Neural progenitor cell (in vitro differentiated cells): ENCODE results near the gene TMC7. TPM values are rescaled to one million over a fixed set of nuclear protein-coding genes. Genes with fewer than 3 reads are reported as not detected.

Source experiments
- DNase-seq: peaks from one replicate; pipeline ENCODE4 v3.0.0-alpha.2; 2016; ENCODE audit warnings: low spot score
- H2AFZ ChIP-seq: fragments of 200-600 bp; sonication (generic); replicated peaks from 2 replicates; pipeline ENCODE4 v1.6.1; 2016; ENCODE audit warnings: antibody characterized with exemption
- H3F3A ChIP-seq: fragments of 200-600 bp; sonication (generic); 2 replicates; pipeline ENCODE4 v1.6.1; 2016; ENCODE audit warnings: antibody characterized with exemption, low read depth
- H3K27ac ChIP-seq: fragments of 200-600 bp; sonication (generic); 2 replicates; pipeline ENCODE4 v1.5.1; 2016; ENCODE audit warnings: mild to moderate bottlenecking
- H3K27me3 ChIP-seq: fragments of 200-600 bp; sonication (generic); 2 replicates; pipeline ENCODE4 v1.6.1; 2016; ENCODE audit warnings: mild to moderate bottlenecking, moderate library complexity
- H3K36me3 ChIP-seq: fragments of 200-600 bp; sonication (generic); 2 replicates; pipeline ENCODE4 v1.5.1; 2016
- H3K4me1 ChIP-seq: fragments of 200-600 bp; sonication (generic); 2 replicates; pipeline ENCODE4 v1.6.1; 2016; ENCODE audit warnings: mixed run types
- H3K4me2 ChIP-seq: fragments of 200-600 bp; sonication (generic); 2 replicates; pipeline ENCODE4 v1.6.1; 2016
- H3K4me3 ChIP-seq: fragments of 200-600 bp; sonication (generic); 2 replicates; pipeline ENCODE4 v1.5.1; 2016
- H3K79me2 ChIP-seq: fragments of 200-600 bp; sonication (generic); 2 replicates; pipeline ENCODE4 v1.6.1; 2016; ENCODE audit warnings: low read depth
- H3K9ac ChIP-seq: fragments of 200-600 bp; sonication (generic); 2 replicates; pipeline ENCODE4 v1.6.1; 2016
- H3K9me3 ChIP-seq: fragments of 200-600 bp; sonication (generic); 2 replicates; pipeline ENCODE4 v1.5.1; 2016; ENCODE audit warnings: low read depth
- H4K20me1 ChIP-seq: fragments of 200-600 bp; sonication (generic); 2 replicates; pipeline ENCODE4 v1.6.1; 2016; ENCODE audit warnings: low read depth
- H3K27ac Mint-ChIP-seq: 3 replicates; pipeline ENCODE4 v1.8.0; 2021; ENCODE audit warnings: mixed read lengths
- H3K27me3 Mint-ChIP-seq: 2 replicates; pipeline ENCODE4 v1.8.0; 2022; ENCODE audit warnings: low read depth, mild to moderate bottlenecking, inconsistent platforms, moderate library complexity, mixed read lengths; ENCODE audit not compliant: insufficient read depth
- H3K36me3 Mint-ChIP-seq: 3 replicates; pipeline ENCODE4 v1.8.0; 2021; ENCODE audit warnings: mixed read lengths
- H3K4me1 Mint-ChIP-seq: 3 replicates; pipeline ENCODE4 v1.8.0; 2021; ENCODE audit warnings: mixed read lengths
- H3K4me3 Mint-ChIP-seq: 3 replicates; pipeline ENCODE4 v1.8.0; 2021; ENCODE audit warnings: mild to moderate bottlenecking, moderate library complexity, mixed read lengths
- H3K9me3 Mint-ChIP-seq: 3 replicates; pipeline ENCODE4 v1.8.0; 2020; ENCODE audit warnings: mixed read lengths
- CTCF ChIP-seq: fragments of 200-600 bp; sonication (generic); IDR thresholded peaks from 2 replicates; pipeline ENCODE4 v1.5.1; 2017; ENCODE audit warnings: antibody characterized with exemption, mild to moderate bottlenecking
- EZH2 ChIP-seq: fragments of 200-600 bp; sonication (generic); IDR thresholded peaks from 2 replicates; pipeline ENCODE4 v1.6.1; 2017; ENCODE audit warnings: antibody characterized with exemption, mild to moderate bottlenecking, moderate library complexity
- EZH2phosphoT487 ChIP-seq: fragments of 200-600 bp; sonication (generic); IDR thresholded peaks from 2 replicates; pipeline ENCODE4 v1.6.1; 2017; ENCODE audit warnings: antibody characterized with exemption
- total RNA-seq: library from RNA; depleted of rRNA; stranded (reverse); fragments of >200 nt; gene quantifications from 2 replicates; pipeline ENCODE4 v1.2.3, GENCODE V29; 2015; ENCODE audit warnings: low replicate concordance

Gene TMC7
- total RNA-seq, 1 donor from 2014 or later, result 8.2 TPM

GRCh38 chr16:19067349-19068236 is 83.9 kb downstream of the TMC7 start, which contains the start of gene COQ7:
COQ7 (plus strand) TSS chr16:19067614; CDS start chr16:19067665, 51 bp downstream.
- H3K27me3 ChIP-seq, result no peaks in the 10 kb centered on the region
- Mint-ChIP-seq H3K4me3 (peak within 1 kb of the TSS; percentile 95), H3K4me1 (peaks cover 7% of the 10 kb centered on the region), H3K27ac (peak within 1 kb of the TSS; percentile 97), H3K9me3 (no peaks in the 10 kb centered on the region), H3K36me3 (peaks cover 6% of the 10 kb centered on the region), H3K27me3 (peaks cover 4% of the 10 kb centered on the region)
- peaks cover 16% of the 10 kb centered on the region for H3K79me2 ChIP-seq
- no peaks in the 10 kb centered on the region for H4K20me1 ChIP-seq
- H2AFZ ChIP-seq, result peak within 1 kb of the TSS; percentile 87
- DNase-seq, result peak; percentile 99
- no peaks in the 10 kb centered on the region for H3K9me3 ChIP-seq
- peak within 1 kb of the TSS; percentile 87 for H3K4me3 ChIP-seq
- TF ChIP-seq EZH2 (no peak), EZH2phosphoT487 (no peak), CTCF (no peak)
- H3K36me3 ChIP-seq, result no peaks in the 10 kb centered on the region
- H3K27ac ChIP-seq, result peak within 1 kb of the TSS; percentile 98
- no peaks in the 10 kb centered on the region for H3F3A ChIP-seq
- H3K4me2 ChIP-seq, result peak within 1 kb of the TSS; percentile 80
- no peaks in the 10 kb centered on the region for H3K4me1 ChIP-seq
- peak within 1 kb of the TSS; percentile 98 for H3K9ac ChIP-seq

GRCh38 chr16:19068237-19068815 is 84.6 kb downstream of the TMC7 start:
- Mint-ChIP-seq H3K9me3 (no peaks in the 10 kb centered on the region), H3K27me3 (peaks cover 4% of the 10 kb centered on the region), H3K4me1 (peaks cover 7% of the 10 kb centered on the region), H3K4me3 (peak overlapping the region; percentile 95), H3K36me3 (peaks cover 6% of the 10 kb centered on the region), H3K27ac (peak overlapping the region; percentile 97)
- Histone ChIP-seq H3K27me3 (no peaks in the 10 kb centered on the region), H2AFZ (peak overlapping the region; percentile 69), H3K9me3 (no peaks in the 10 kb centered on the region), H3F3A (no peaks in the 10 kb centered on the region), H3K9ac (peak overlapping the region; percentile 53), H3K36me3 (no peaks in the 10 kb centered on the region), H3K4me1 (no peaks in the 10 kb centered on the region), H4K20me1 (no peaks in the 10 kb centered on the region), H3K79me2 (peaks cover 16% of the 10 kb centered on the region), H3K4me2 (peak overlapping the region; percentile 80), H3K4me3 (peak overlapping the region; percentile 87), H3K27ac (no peak overlapping the region)
- DNase-seq, result no peak
- TF ChIP-seq CTCF (no peak), EZH2phosphoT487 (no peak), EZH2 (no peak)

DNA sequence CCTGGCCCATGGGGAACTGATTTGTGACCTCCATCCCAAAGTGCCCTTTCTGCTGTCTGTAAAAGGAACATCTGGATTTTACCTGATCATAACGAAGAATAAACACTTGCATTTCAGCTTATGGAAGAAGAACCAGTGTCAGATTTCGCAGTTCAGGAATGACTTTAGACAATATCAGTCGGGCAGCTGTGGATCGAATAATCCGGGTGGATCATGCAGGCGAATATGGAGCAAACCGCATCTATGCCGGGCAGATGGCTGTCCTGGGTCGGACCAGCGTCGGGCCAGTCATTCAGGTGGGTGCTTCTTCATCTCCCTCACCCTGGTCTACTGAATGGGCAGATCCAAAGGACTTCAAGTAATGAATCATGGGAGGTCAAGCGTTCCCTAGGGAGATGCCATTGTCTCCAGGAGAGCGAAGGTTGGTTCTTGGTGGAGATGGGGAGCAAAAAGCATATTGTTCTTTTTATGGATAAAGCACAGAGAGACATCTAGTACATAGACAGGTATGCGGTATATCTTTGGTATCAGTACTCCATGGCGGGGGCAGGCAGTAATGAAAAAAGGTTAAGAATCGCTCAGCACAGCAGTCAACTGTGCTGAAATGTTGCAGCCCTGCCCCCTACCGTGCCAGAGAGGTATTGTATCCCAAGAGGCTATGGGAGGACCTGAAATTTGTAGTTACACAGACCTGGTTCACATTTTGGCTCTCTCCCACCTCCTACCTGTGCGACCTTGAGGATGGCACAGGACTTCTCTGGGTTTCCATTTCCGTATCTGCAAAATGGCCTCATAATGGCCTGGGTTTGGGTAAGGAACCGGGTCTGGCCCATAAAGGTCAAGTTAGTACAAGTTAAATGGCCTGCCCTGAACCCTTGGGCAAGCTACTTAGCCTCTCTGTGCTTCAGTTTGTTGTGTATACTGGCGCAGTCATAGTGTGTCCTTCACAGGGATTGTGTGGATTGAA is 88.4 kb downstream of the TMC7 start:
- peak; percentile 66 for DNase-seq
- Mint-ChIP-seq H3K9me3 (no peaks in the 10 kb centered on the region), H3K27me3 (peaks cover 10% of the 10 kb centered on the region), H3K27ac (no peak overlapping the region), H3K4me3 (no peak overlapping the region), H3K4me1 (peaks cover 5% of the 10 kb centered on the region), H3K36me3 (peaks cover 18% of the 10 kb centered on the region)
- Histone ChIP-seq H3K9ac (no peak overlapping the region), H3K4me1 (no peaks in the 10 kb centered on the region), H3K79me2 (peaks cover 16% of the 10 kb centered on the region), H3K4me2 (no peak overlapping the region), H3K27me3 (no peaks in the 10 kb centered on the region), H3F3A (no peaks in the 10 kb centered on the region), H3K27ac (no peak overlapping the region), H3K4me3 (no peak overlapping the region), H2AFZ (no peak overlapping the region), H3K9me3 (no peaks in the 10 kb centered on the region), H3K36me3 (no peaks in the 10 kb centered on the region), H4K20me1 (no peaks in the 10 kb centered on the region)
- TF ChIP-seq CTCF (peak; percentile 68), EZH2 (no peak), EZH2phosphoT487 (no peak)
